GM18909 (cell line): Measurements from ENCODE around the gene SPSB1.

Experiments used
- ATAC-seq: cut with Tn5 transposase; IDR thresholded peaks from one replicate; pipeline ENCODE4 v1.9.1; 2021; ENCODE audit warnings: mild to moderate bottlenecking; ENCODE audit not compliant: unreplicated experiment, poor library complexity

Gene SPSB1

GRCh38 chr1:9278585-9279153 is 14.0 kb upstream of the SPSB1 start:
- ATAC-seq, result no peak

GRCh38 chr1:9279172-9279840 is 13.4 kb upstream of the SPSB1 start:
- ATAC-seq, result no peak

GRCh38 chr1:9280015-9280860 is 12.5 kb upstream of the SPSB1 start:
- no peak for ATAC-seq

GRCh38 chr1:9281071-9281827 is 11.4 kb upstream of the SPSB1 start:
- ATAC-seq, result no peak

- no peak for ATAC-seq
Observed at GRCh38 chr1:9281908-9282695, 10.6 kb upstream of the SPSB1 start.

- ATAC-seq, result no peak
Observed at GRCh38 chr1:9282696-9282955, 10.1 kb upstream of the SPSB1 start.

- ATAC-seq, result no peak
Observed at GRCh38 chr1:9284061-9284460, 8.6 kb upstream of the SPSB1 start.

GRCh38 chr1:9286556-9286955 is 6.1 kb upstream of the SPSB1 start:
- no peak for ATAC-seq

- no peak for ATAC-seq
Observed at GRCh38 chr1:9289090-9289534, 3.6 kb upstream of the SPSB1 start.

- no peak for ATAC-seq
Observed at GRCh38 chr1:9289711-9290485, 2.8 kb upstream of the SPSB1 start.

- ATAC-seq, result no peak
Observed at GRCh38 chr1:9291914-9292360, 757 bp upstream of the SPSB1 start.

- ATAC-seq, result no peak
Observed at GRCh38 chr1:9293241-9293532, 493 bp downstream of the SPSB1 start.

GRCh38 chr1:9293533-9294404 is 1.1 kb downstream of the SPSB1 start:
- no peak for ATAC-seq

GRCh38 chr1:9294405-9294773 is 1.7 kb downstream of the SPSB1 start:
- ATAC-seq, result no peak

GRCh38 chr1:9294910-9295636 is 2.4 kb downstream of the SPSB1 start:
- no peak for ATAC-seq

- ATAC-seq, result no peak
Observed at GRCh38 chr1:9295884-9296283, 3.2 kb downstream of the SPSB1 start.

- ATAC-seq, result no peak
Observed at GRCh38 chr1:9296850-9297249, 4.2 kb downstream of the SPSB1 start.

GRCh38 chr1:9297831-9298230 is 5.1 kb downstream of the SPSB1 start:
- ATAC-seq, result no peak
